Ishikawa (cell line): Measurements from ENCODE around the gene FGFBP1.

Experiments
- CEBPB ChIP-seq: IDR thresholded peaks from 2 replicates; pipeline ENCODE4 v1.6.1; 2012
- CREB1 ChIP-seq: IDR thresholded peaks from 2 replicates; pipeline ENCODE4 v1.6.1; 2012; ENCODE audit warnings: low read depth
- EGR1 ChIP-seq: IDR thresholded peaks from 2 replicates; pipeline ENCODE4 v1.6.1; 2012
- EP300 ChIP-seq: IDR thresholded peaks from 2 replicates; pipeline ENCODE4 v1.6.1; 2012; ENCODE audit warnings: borderline replicate concordance
- FOXM1 ChIP-seq: IDR thresholded peaks from 2 replicates; pipeline ENCODE4 v1.6.1; 2012; ENCODE audit warnings: low read depth, borderline replicate concordance
- MAX ChIP-seq: IDR thresholded peaks from 2 replicates; pipeline ENCODE4 v1.6.1; 2012
- NFIC ChIP-seq: IDR thresholded peaks from 2 replicates; pipeline ENCODE4 v1.6.1; 2012
- RAD21 ChIP-seq: IDR thresholded peaks from 2 replicates; pipeline ENCODE4 v1.6.1; 2012; ENCODE audit warnings: low read depth
- REST ChIP-seq: IDR thresholded peaks from 2 replicates; pipeline ENCODE4 v1.6.1; 2012; ENCODE audit warnings: low read depth, mild to moderate bottlenecking
- TAF1 ChIP-seq: IDR thresholded peaks from 2 replicates; pipeline ENCODE4 v1.6.1; 2012; ENCODE audit warnings: low read depth, mild to moderate bottlenecking
- TCF12 ChIP-seq: IDR thresholded peaks from 2 replicates; pipeline ENCODE4 v1.6.1; 2012; ENCODE audit warnings: low read depth
- TEAD4 ChIP-seq: IDR thresholded peaks from 2 replicates; pipeline ENCODE4 v1.6.1; 2012
- USF1 ChIP-seq: IDR thresholded peaks from 2 replicates; pipeline ENCODE4 v1.6.1; 2012
- YY1 ChIP-seq: IDR thresholded peaks from 2 replicates; pipeline ENCODE4 v1.6.1; 2012; ENCODE audit warnings: low read depth
- ZBTB7A ChIP-seq: IDR thresholded peaks from 2 replicates; pipeline ENCODE4 v1.6.1; 2012; ENCODE audit warnings: low read depth

Gene FGFBP1

GRCh38 chr4:15964159-15964558 lies 25.6 kb upstream of the FGFBP1 start:
- peak; percentile 42 for TF ChIP-seq RAD21
- TF ChIP-seq NFIC = no peak

- TF ChIP-seq EP300 = no peak
- no peak for TF ChIP-seq MAX
These were observed 25.0 kb upstream of the FGFBP1 start for GRCh38 chr4:15963576-15963975.

GRCh38 chr4:15963001-15963451 lies 24.5 kb upstream of the FGFBP1 start, which contains the start of gene FGFBP2:
Gene FGFBP2 (minus strand): TSS chr4:15963175. CDS start chr4:15963129, 46 bp downstream.
- TF ChIP-seq EP300 (no peak), RAD21 (peak; percentile 76)

- TF ChIP-seq TCF12 (no peak), FOXM1 (no peak), NFIC (no peak), EP300 (no peak), CREB1 (no peak), CEBPB (no peak), MAX (no peak), RAD21 (no peak), USF1 (no peak), YY1 (no peak), TEAD4 (no peak), TAF1 (no peak), REST (no peak), EGR1 (no peak), ZBTB7A (no peak)
These were observed 23.4 kb upstream of the FGFBP1 start for GRCh38 chr4:15961781-15962510.

- TF ChIP-seq YY1 (no peak), TAF1 (no peak), CEBPB (no peak), TEAD4 (no peak), CREB1 (no peak), REST (no peak), TCF12 (no peak), NFIC (no peak), ZBTB7A (no peak), EP300 (no peak), EGR1 (no peak), FOXM1 (no peak), USF1 (no peak), RAD21 (no peak), MAX (no peak)
These were observed 20.0 kb upstream of the FGFBP1 start for GRCh38 chr4:15958562-15958961.

GRCh38 chr4:15956179-15956850 lies 17.8 kb upstream of the FGFBP1 start:
- no peak for TF ChIP-seq USF1
- peak; percentile 100 for TF ChIP-seq RAD21
- peak; percentile 53; the same call in 1 of the 2 replicates for TF ChIP-seq YY1
